ENCODE data around the gene KLHL36.

- TF ChIP-seq, protein P1, sequence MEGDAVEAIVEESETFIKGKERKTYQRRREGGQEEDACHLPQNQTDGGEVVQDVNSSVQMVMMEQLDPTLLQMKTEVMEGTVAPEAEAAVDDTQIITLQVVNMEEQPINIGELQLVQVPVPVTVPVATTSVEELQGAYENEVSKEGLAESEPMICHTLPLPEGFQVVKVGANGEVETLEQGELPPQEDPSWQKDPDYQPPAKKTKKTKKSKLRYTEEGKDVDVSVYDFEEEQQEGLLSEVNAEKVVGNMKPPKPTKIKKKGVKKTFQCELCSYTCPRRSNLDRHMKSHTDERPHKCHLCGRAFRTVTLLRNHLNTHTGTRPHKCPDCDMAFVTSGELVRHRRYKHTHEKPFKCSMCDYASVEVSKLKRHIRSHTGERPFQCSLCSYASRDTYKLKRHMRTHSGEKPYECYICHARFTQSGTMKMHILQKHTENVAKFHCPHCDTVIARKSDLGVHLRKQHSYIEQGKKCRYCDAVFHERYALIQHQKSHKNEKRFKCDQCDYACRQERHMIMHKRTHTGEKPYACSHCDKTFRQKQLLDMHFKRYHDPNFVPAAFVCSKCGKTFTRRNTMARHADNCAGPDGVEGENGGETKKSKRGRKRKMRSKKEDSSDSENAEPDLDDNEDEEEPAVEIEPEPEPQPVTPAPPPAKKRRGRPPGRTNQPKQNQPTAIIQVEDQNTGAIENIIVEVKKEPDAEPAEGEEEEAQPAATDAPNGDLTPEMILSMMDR (IDR thresholded peaks at IDR 0.05 in 8 of 11, conservative IDR thresholded peaks at IDR 0.05 in 3 of 11), result no peak
- no peak for TF ChIP-seq POLR2AphosphoS5 (IDR thresholded peaks at IDR 0.05)
- TF ChIP-seq POLR2A (IDR thresholded peaks at IDR 0.05), result no peak
Measured at GRCh38 chr16:84687715-84688114, 39.4 kb downstream of the KLHL36 start.

All from spleen (tissue), 7 donors.